HepG2 (cell line): ENCODE data around the gene SCARB2. TPM values are rescaled to one million over a fixed set of nuclear protein-coding genes. Genes with fewer than 3 reads are reported as not detected.

Experiments used
- ATF4 ChIP-seq, 2 experiments: fragments of 450-650 bp in 1 of 2; sonication (generic) in 1 of 2; formaldehyde crosslinking; IDR thresholded peaks; 2 replicates each; pipeline versions ENCODE4 v1.5.0 to v1.8.0; 2020 to 2022; ENCODE audit warnings: mild to moderate bottlenecking in 1 of 2, missing genetic modification reagents in 1 of 2
- BCL6 ChIP-seq: IDR thresholded peaks from 2 replicates; pipeline ENCODE4 v1.6.1; 2016; ENCODE audit warnings: missing genetic modification reagents, missing compliant biosample characterization
- BCLAF1 ChIP-seq: fragments of 450-650 bp; IDR thresholded peaks from 2 replicates; pipeline ENCODE4 v1.6.1; 2017; ENCODE audit warnings: mild to moderate bottlenecking
- DMTF1 ChIP-seq: sonication (generic); formaldehyde crosslinking; IDR thresholded peaks from 2 replicates; pipeline ENCODE4 v1.4.0; 2020; ENCODE audit warnings: mild to moderate bottlenecking, missing genetic modification reagents
- DZIP1 ChIP-seq: sonication (generic); formaldehyde crosslinking; IDR thresholded peaks from 2 replicates; pipeline ENCODE4 v1.5.0; 2020; ENCODE audit warnings: mild to moderate bottlenecking, missing genetic modification reagents
- EED ChIP-seq: sonication (generic); formaldehyde crosslinking; IDR thresholded peaks from 2 replicates; pipeline ENCODE4 v1.5.0; 2020; ENCODE audit warnings: mild to moderate bottlenecking, missing genetic modification reagents
- FOXP4 ChIP-seq: sonication (generic); formaldehyde crosslinking; IDR thresholded peaks from 2 replicates; pipeline ENCODE4 v1.4.0; 2020; ENCODE audit warnings: missing genetic modification reagents
- GATAD1 ChIP-seq: IDR thresholded peaks from 2 replicates; pipeline ENCODE4 v1.6.1; 2016; ENCODE audit warnings: missing genetic modification reagents, missing compliant biosample characterization
- GTF2F1 ChIP-seq: fragments of 150-350 bp; IDR thresholded peaks from 2 replicates; pipeline ENCODE4 v1.6.1; 2014; ENCODE audit warnings: low read length
- KDM1A ChIP-seq: IDR thresholded peaks from 2 replicates; pipeline ENCODE4 v1.6.1; 2016; ENCODE audit warnings: missing compliant biosample characterization
- POLR2G ChIP-seq: fragments of 200-400 bp; formaldehyde crosslinking; IDR thresholded peaks from 2 replicates; pipeline ENCODE4 v1.6.1; 2018; ENCODE audit warnings: mild to moderate bottlenecking, low read depth, low read length, moderate library complexity
- RARA ChIP-seq: IDR thresholded peaks from 2 replicates; pipeline ENCODE4 v1.6.1; 2016; ENCODE audit warnings: missing genetic modification reagents, missing compliant biosample characterization
- RFXAP ChIP-seq: sonication (generic); formaldehyde crosslinking; IDR thresholded peaks from 2 replicates; pipeline ENCODE4 v1.4.0; 2020; ENCODE audit warnings: missing genetic modification reagents, borderline replicate concordance
- SP5 ChIP-seq: IDR thresholded peaks from 2 replicates; pipeline ENCODE4 v1.6.1; 2016; ENCODE audit warnings: low read depth, borderline replicate concordance
- TCF12 ChIP-seq, 2 experiments: fragments of 450-650 bp in 1 of 2; sonication (generic) in 1 of 2; formaldehyde crosslinking in 1 of 2; IDR thresholded peaks; 2 replicates each; pipeline versions ENCODE4 v1.6.1 to v1.8.0; 2017 to 2022; ENCODE audit warnings: antibody characterized with exemption in 1 of 2, mild to moderate bottlenecking in 1 of 2, missing genetic modification reagents in 1 of 2, moderate library complexity in 1 of 2
- TCF7 ChIP-seq: sonication (generic); IDR thresholded peaks from 2 replicates; pipeline ENCODE4 v1.6.1; 2016; ENCODE audit warnings: antibody characterized with exemption, low read depth
- ZKSCAN1 ChIP-seq: fragments of 150-350 bp; IDR thresholded peaks from 2 replicates; pipeline ENCODE4 v1.6.1; 2014; ENCODE audit warnings: low read length
- ZNF160 ChIP-seq: sonication (generic); formaldehyde crosslinking; IDR thresholded peaks from 2 replicates; pipeline ENCODE4 v1.8.0; 2022; ENCODE audit warnings: mild to moderate bottlenecking, inconsistent platforms, missing genetic modification reagents
- ZNF331 ChIP-seq: sonication (generic); formaldehyde crosslinking; IDR thresholded peaks from 2 replicates; pipeline ENCODE4 v1.4.0; 2020; ENCODE audit warnings: missing genetic modification reagents
- ZNF577 ChIP-seq: sonication (generic); formaldehyde crosslinking; IDR thresholded peaks from 2 replicates; pipeline ENCODE4 v1.4.0; 2020; ENCODE audit warnings: mild to moderate bottlenecking, low read depth, missing genetic modification reagents, borderline replicate concordance
- polyA plus RNA-seq, 8 experiments: library from polyadenylated mRNA; depleted of rRNA in 3 of 8; stranded (reverse) in 7 of 8; unstranded in 1 of 8; fragments of >200 nt; fragmentation: Illumina TruSeq in 4 of 8; extraction: Trizol in 4 of 8; gene quantifications; 2 replicates each; pipeline versions ENCODE4 v1.2.1 to v1.2.3, GENCODE V29; 2011 to 2016; ENCODE audit warnings: low read depth in 4 of 8, missing spikeins in 1 of 8, mixed read lengths in 1 of 8; ENCODE audit not compliant: insufficient read depth in 1 of 8
- total RNA-seq, 5 experiments: library from RNA; depleted of rRNA; stranded (reverse); fragments of >200 nt; fragmentation: Illumina TruSeq; extraction: Trizol; gene quantifications; 2 replicates each; pipeline ENCODE4 v1.2.3, GENCODE V29; 2016; ENCODE audit warnings: low read depth in 1 of 5

SCARB2 gene
- total and polyA plus RNA-seq, 2 of the 13 experiments (the other 11 are each of a cell fraction or from before 2014, with no cell fraction given), result 40.6 to 43.4 TPM

- no peak for TF ChIP-seq DZIP1 (CRISPR knock-in tag)
- peak; percentile 72 for TF ChIP-seq RFXAP (CRISPR knock-in tag)
- peak; percentile 74; the same call in 1 of the 2 replicates for TF ChIP-seq BCL6 (CRISPR knock-in tag)
- TF ChIP-seq GTF2F1, result no peak
- TF ChIP-seq DMTF1 (CRISPR knock-in tag), result no peak
- peak; percentile 44 for TF ChIP-seq FOXP4 (CRISPR knock-in tag)
- no peak for TF ChIP-seq EED (CRISPR knock-in tag)
- no peak for TF ChIP-seq ZNF160
- no peak for TF ChIP-seq SP5
- no peak for TF ChIP-seq ZKSCAN1
- TF ChIP-seq BCLAF1, result no peak
- no peak for TF ChIP-seq ZNF577 (CRISPR knock-in tag)
- TF ChIP-seq ZNF331 (CRISPR knock-in tag), result peak; percentile 77; the same call in 1 of the 2 replicates
- no peak for TF ChIP-seq TCF7
- peak; percentile 52; the same call in 1 of the 2 replicates for TF ChIP-seq KDM1A
- no peak for TF ChIP-seq GATAD1 (CRISPR knock-in tag)
- peak; percentile 91 for TF ChIP-seq RARA (CRISPR knock-in tag)
- peak in 1 of 2 experiments; percentile 96; a peak in 2 of 4 replicates for TF ChIP-seq ATF4 (CRISPR knock-in tag; IDR thresholded peaks at IDR 0.05)
- no peak for TF ChIP-seq TCF12 (IDR thresholded peaks at IDR 0.05)
- TF ChIP-seq TCF12 (CRISPR knock-in tag; IDR thresholded peaks at IDR 0.05), result no peak
- TF ChIP-seq POLR2G, result no peak
Observed at GRCh38 chr4:76200771-76201231, 12.8 kb downstream of the SCARB2 start (continued).
